Endodermal cell (in vitro differentiated cells): ENCODE data around the gene ZEB2. TPM values are rescaled to one million over a fixed set of nuclear protein-coding genes. Genes with fewer than 3 reads are reported as not detected.

Experiments used
- DNase-seq: peaks from one replicate; pipeline ENCODE4 v3.0.0-alpha.2; 2017
- H3K27ac ChIP-seq: 2 replicates; pipeline ENCODE4 v1.5.1; 2013; ENCODE audit warnings: mild to moderate bottlenecking, low read depth, low read length, moderate library complexity
- H3K27me3 ChIP-seq: 2 replicates; pipeline ENCODE4 v1.6.1; 2013; ENCODE audit warnings: mild to moderate bottlenecking, low read length, moderate library complexity; ENCODE audit not compliant: insufficient read depth, control insufficient read depth, poor library complexity, severe bottlenecking
- H3K36me3 ChIP-seq: 2 replicates; pipeline ENCODE4 v1.7.0; 2013; ENCODE audit warnings: mild to moderate bottlenecking, low read length, moderate library complexity; ENCODE audit not compliant: control insufficient read depth, insufficient read depth
- H3K4me1 ChIP-seq: one replicate; pipeline ENCODE4 v1.7.0; 2013; ENCODE audit warnings: low read length; ENCODE audit not compliant: control insufficient read depth, insufficient read depth
- H3K4me3 ChIP-seq: 2 replicates; pipeline ENCODE4 v1.5.1; 2013; ENCODE audit warnings: mild to moderate bottlenecking, low read length, moderate library complexity
- H3K9ac ChIP-seq: 2 replicates; pipeline ENCODE4 v1.6.1; 2013; ENCODE audit warnings: mild to moderate bottlenecking, low read length, moderate library complexity; ENCODE audit not compliant: poor library complexity, severe bottlenecking; ENCODE audit errors: extremely low read depth
- H3K9me3 ChIP-seq: 2 replicates; pipeline ENCODE4 v1.6.1; 2013; ENCODE audit warnings: mild to moderate bottlenecking, low read length, moderate library complexity; ENCODE audit not compliant: control insufficient read depth
- H3K27ac Mint-ChIP-seq: 2 replicates; pipeline ENCODE4 v1.8.0; 2020; ENCODE audit warnings: mixed read lengths
- H3K27me3 Mint-ChIP-seq: 2 replicates; pipeline ENCODE4 v1.8.0; 2021; ENCODE audit warnings: mild to moderate bottlenecking, mixed read lengths; ENCODE audit not compliant: insufficient read depth
- H3K36me3 Mint-ChIP-seq: 2 replicates; pipeline ENCODE4 v1.8.0; 2020; ENCODE audit warnings: low read depth, mixed read lengths
- H3K4me1 Mint-ChIP-seq: 2 replicates; pipeline ENCODE4 v1.8.0; 2020; ENCODE audit warnings: mixed read lengths
- H3K4me3 Mint-ChIP-seq: 2 replicates; pipeline ENCODE4 v1.8.0; 2020; ENCODE audit warnings: mild to moderate bottlenecking, moderate library complexity, mixed read lengths
- H3K9me3 Mint-ChIP-seq: 2 replicates; pipeline ENCODE4 v1.8.0; 2020; ENCODE audit warnings: mild to moderate bottlenecking, mixed read lengths
- WGBS, 2 experiments: methylation state at CpG; one replicate each; pipeline versions ENCODE4 v1.1.5 to v1.1.7; 2013; ENCODE audit warnings: missing lambda C conversion rate in 2 of 2, mixed read lengths in 1 of 2; ENCODE audit not compliant: insufficient coverage in 1 of 2, insufficient read length in 1 of 2; 5-methylcytosine and 5-hydroxymethylcytosine counted together
- long read RNA-seq, 4 experiments: library from polyadenylated mRNA in 2 of 4; library from RNA in 1 of 4; library from capped mRNA in 1 of 4; stranded (forward) in 3 of 4; unstranded in 1 of 4; transcript quantifications; one replicate each; pipeline ENCODE4 v2.0.0, GENCODE V29; 2020 to 2021; ENCODE audit warnings: inconsistent platforms in 1 of 4
- polyA plus RNA-seq, 2 experiments: library from polyadenylated mRNA; stranded (reverse); fragments of 50-300 nt; gene quantifications; one replicate each; pipeline ENCODE4 v1.2.3, GENCODE V29; 2013
- total RNA-seq, 2 donors: library from RNA; stranded (reverse); fragmentation: NEBNext Ultra II Directional in 1 of 2; extraction: Animal tissue kit (Norgen Biotek cat#: 25700) in 1 of 2; gene quantifications; 2 replicates in 1 of 2; 3 replicates in 1 of 2; pipeline ENCODE4 v1.2.1, GENCODE V29; 2021
- TF ChIP-seq, protein P1 (sequence below): fragments of 200-600 bp; sonication (generic); conservative IDR thresholded peaks from 2 replicates; pipeline ENCODE4 v1.5.0; 2021; ENCODE audit warnings: antibody characterized with exemption, mild to moderate bottlenecking

ZEB2 gene
- total RNA-seq = under 1 TPM; 0.29 to 0.31 TPM
- 68.2 TPM for polyA plus RNA-seq (2013, experiment 1 of 2)
- polyA plus RNA-seq (2013, experiment 2 of 2) = 65.4 TPM
- long read RNA-seq, experiment 1 = 0 reads
- long read RNA-seq, experiment 2 = 0 reads
- long read RNA-seq, experiment 3 = 0 reads
- long read RNA-seq, experiment 4 = 0 reads

DNA sequence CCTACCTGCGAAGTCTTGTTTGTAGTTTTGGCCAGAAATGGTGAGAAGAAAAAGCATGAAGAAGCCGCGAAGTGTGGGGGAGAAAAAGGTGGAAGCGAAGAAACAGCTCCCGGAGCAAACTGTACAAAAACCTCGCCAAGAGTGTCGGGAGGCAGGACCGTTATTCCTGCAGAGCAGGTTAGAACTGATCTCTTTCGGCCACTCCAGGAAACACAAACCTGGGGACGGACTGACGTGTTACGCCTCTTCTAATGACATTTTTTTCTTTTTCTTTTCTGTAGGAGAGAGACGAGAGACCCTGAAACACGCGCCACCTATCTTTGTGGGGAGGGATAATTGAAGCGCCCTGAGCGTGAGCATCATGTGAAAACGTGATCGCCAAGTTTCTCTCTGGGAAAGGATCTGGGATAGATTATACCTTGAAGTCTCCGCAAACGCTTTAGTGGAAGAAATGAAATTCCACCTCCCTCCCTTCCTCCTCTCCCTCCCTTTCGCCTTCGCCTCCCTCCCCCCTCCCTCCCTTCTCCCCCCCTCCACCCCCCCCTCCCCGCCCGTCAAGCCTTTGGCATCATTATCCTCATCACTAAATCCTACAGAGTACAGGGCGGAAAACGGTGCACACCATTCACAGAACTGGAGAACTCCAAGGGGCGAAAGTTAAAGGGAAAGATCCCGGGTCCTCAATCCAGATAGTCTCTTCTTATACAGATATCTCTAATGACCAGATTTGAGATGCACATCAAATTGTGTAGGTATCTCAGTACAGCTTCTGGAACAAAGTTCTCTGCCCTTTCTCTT, at the start of gene ZEB2:
ZEB2 (minus strand) TSS at position 186 of the 798 bp plus-strand sequence. CDS start 2,769 bp downstream, outside the sequence.
- Mint-ChIP-seq H3K4me1 (peaks cover 23% of the 10 kb centered on the region), H3K36me3 (no peaks in the 10 kb centered on the region), H3K4me3 (no peak within 1 kb of the TSS), H3K27me3 (peaks cover 23% of the 10 kb centered on the region), H3K9me3 (no peaks in the 10 kb centered on the region), H3K27ac (no peak within 1 kb of the TSS)
- H3K4me3 ChIP-seq = peak within 1 kb of the TSS; percentile 78
- peak within 1 kb of the TSS; percentile 72 for H3K27ac ChIP-seq
- TF ChIP-seq, protein P1, sequence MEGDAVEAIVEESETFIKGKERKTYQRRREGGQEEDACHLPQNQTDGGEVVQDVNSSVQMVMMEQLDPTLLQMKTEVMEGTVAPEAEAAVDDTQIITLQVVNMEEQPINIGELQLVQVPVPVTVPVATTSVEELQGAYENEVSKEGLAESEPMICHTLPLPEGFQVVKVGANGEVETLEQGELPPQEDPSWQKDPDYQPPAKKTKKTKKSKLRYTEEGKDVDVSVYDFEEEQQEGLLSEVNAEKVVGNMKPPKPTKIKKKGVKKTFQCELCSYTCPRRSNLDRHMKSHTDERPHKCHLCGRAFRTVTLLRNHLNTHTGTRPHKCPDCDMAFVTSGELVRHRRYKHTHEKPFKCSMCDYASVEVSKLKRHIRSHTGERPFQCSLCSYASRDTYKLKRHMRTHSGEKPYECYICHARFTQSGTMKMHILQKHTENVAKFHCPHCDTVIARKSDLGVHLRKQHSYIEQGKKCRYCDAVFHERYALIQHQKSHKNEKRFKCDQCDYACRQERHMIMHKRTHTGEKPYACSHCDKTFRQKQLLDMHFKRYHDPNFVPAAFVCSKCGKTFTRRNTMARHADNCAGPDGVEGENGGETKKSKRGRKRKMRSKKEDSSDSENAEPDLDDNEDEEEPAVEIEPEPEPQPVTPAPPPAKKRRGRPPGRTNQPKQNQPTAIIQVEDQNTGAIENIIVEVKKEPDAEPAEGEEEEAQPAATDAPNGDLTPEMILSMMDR = peak; percentile 60
- 0 to 3% methylated on average over 8 to 23 of the region's 29 CpGs for WGBS, 2 experiments
- H3K4me1 ChIP-seq = peaks cover 6% of the 10 kb centered on the region
- DNase-seq = peak; percentile 68
- H3K9me3 ChIP-seq = no peaks in the 10 kb centered on the region
- H3K27me3 ChIP-seq = peaks cover 86% of the 10 kb centered on the region
- H3K36me3 ChIP-seq = no peaks in the 10 kb centered on the region
- H3K9ac ChIP-seq = no peak within 1 kb of the TSS

DNA sequence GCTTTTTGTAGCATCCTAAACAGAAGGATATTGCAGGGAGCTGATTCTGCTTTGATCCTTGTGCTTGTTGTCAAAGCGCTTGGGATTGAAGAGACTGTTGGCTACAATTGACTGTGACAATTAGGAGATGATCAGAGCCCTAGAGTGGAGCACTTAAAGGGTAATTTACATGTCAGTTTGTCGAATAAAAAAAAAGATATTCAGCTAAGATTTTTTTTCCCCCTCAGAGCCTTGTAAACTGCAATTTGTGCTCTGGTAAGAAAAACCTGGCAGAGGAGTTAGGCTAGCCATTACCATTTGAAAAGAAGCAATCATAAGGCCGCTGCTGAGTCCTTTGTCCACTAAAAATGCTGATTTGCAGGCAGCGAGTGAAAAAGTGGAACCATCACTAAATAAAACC, 47.8 kb upstream of the ZEB2 start:
- H3K4me1 Mint-ChIP-seq = no peaks in the 10 kb centered on the region
- no peaks in the 10 kb centered on the region for H3K36me3 Mint-ChIP-seq
- Histone ChIP-seq H3K36me3 (no peaks in the 10 kb centered on the region), H3K9me3 (no peaks in the 10 kb centered on the region), H3K4me1 (no peaks in the 10 kb centered on the region), H3K4me3 (no peak overlapping the region), H3K27me3 (peaks cover 4% of the 10 kb centered on the region), H3K27ac (peak overlapping the region; percentile 32), H3K9ac (no peak overlapping the region)
- no peaks in the 10 kb centered on the region for H3K9me3 Mint-ChIP-seq
- TF ChIP-seq, protein P1 = no peak
- no peak overlapping the region for H3K27ac Mint-ChIP-seq
- 13 to 30% methylated on average over 2 to 4 of the region's 4 CpGs for WGBS, 2 experiments
- no peak overlapping the region for H3K4me3 Mint-ChIP-seq
- DNase-seq = peak; percentile 58
- peaks cover 17% of the 10 kb centered on the region for H3K27me3 Mint-ChIP-seq

DNA sequence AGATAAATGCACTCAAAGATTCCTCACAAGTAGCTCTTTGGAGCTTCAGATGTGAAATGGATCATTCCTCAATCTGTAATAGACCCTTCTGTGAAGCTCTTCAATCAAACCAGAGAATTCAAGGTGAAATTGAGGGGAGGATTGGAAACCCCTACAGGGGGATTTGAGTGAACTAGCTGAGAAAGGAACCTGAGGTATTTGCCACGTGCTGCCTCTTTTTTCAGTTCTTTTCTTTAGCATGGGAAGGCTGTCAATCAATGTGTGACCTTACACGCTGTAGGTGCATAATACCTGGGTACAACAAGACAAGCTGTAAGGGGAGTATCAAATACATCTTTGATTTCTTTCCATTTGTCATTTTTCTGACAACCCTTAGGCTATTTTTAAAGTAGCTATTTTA, 46.5 kb upstream of the ZEB2 start:
- Histone ChIP-seq H3K27me3 (no peaks in the 10 kb centered on the region), H3K4me1 (no peaks in the 10 kb centered on the region), H3K4me3 (no peak overlapping the region), H3K9me3 (no peaks in the 10 kb centered on the region), H3K9ac (no peak overlapping the region), H3K36me3 (no peaks in the 10 kb centered on the region), H3K27ac (no peak overlapping the region)
- Mint-ChIP-seq H3K9me3 (no peaks in the 10 kb centered on the region), H3K4me3 (no peak overlapping the region), H3K4me1 (no peaks in the 10 kb centered on the region), H3K27me3 (peaks cover 14% of the 10 kb centered on the region), H3K27ac (no peak overlapping the region), H3K36me3 (no peaks in the 10 kb centered on the region)
- 48 to 59% methylated on average over 2 of the region's 2 CpGs for WGBS, 2 experiments
- TF ChIP-seq, protein P1 = no peak
- no peak for DNase-seq
